RWPE2 (cell line): ENCODE measurements around the gene GIMAP8.

Source experiments
- ATAC-seq: fragments of 200-7000 bp; cut with Tn5 transposase; 3 replicates; pipeline ENCODE4 v1.9.1; 2021; ENCODE audit warnings: low read depth
- DNase-seq: peaks from one replicate; pipeline ENCODE4 v3.0.0-alpha.2; 2020; ENCODE audit warnings: low spot score
- H3K27ac ChIP-seq: fragments of 450-650 bp; 2 replicates; pipeline ENCODE4 v1.5.1; 2017; ENCODE audit warnings: mild to moderate bottlenecking; ENCODE audit not compliant: poor library complexity, severe bottlenecking
- H3K27me3 ChIP-seq: fragments of 250-450 bp; sonication (Bioruptor Pico); 2 replicates; pipeline ENCODE4 v1.5.1; 2021; ENCODE audit warnings: mild to moderate bottlenecking, moderate library complexity; ENCODE audit not compliant: insufficient read depth, poor library complexity, severe bottlenecking
- H3K36me3 ChIP-seq: fragments of 250-450 bp; sonication (Bioruptor Pico); 2 replicates; pipeline ENCODE4 v1.5.1; 2020; ENCODE audit warnings: low read depth, mild to moderate bottlenecking, moderate library complexity
- H3K4me1 ChIP-seq: fragments of 250-450 bp; sonication (Bioruptor Pico); 2 replicates; pipeline ENCODE4 v1.5.1; 2021; ENCODE audit warnings: mild to moderate bottlenecking, moderate library complexity; ENCODE audit not compliant: insufficient read depth, poor library complexity, severe bottlenecking
- H3K4me3 ChIP-seq: fragments of 250-450 bp; sonication (Bioruptor Pico); 2 replicates; pipeline ENCODE4 v1.5.1; 2021; ENCODE audit warnings: mild to moderate bottlenecking, moderate library complexity; ENCODE audit not compliant: severe bottlenecking
- H3K9me3 ChIP-seq: fragments of 250-450 bp; sonication (Bioruptor Pico); 2 replicates; pipeline ENCODE4 v1.5.1; 2021; ENCODE audit warnings: mild to moderate bottlenecking, moderate library complexity; ENCODE audit not compliant: severe bottlenecking
- TF ChIP-seq, protein P1 (sequence below): fragments of 450-650 bp; IDR thresholded peaks from one replicate; pipeline ENCODE4 v1.5.1; 2017; ENCODE audit warnings: mild to moderate bottlenecking, moderate library complexity; ENCODE audit not compliant: poor library complexity, severe bottlenecking

GIMAP8 gene

DNA sequence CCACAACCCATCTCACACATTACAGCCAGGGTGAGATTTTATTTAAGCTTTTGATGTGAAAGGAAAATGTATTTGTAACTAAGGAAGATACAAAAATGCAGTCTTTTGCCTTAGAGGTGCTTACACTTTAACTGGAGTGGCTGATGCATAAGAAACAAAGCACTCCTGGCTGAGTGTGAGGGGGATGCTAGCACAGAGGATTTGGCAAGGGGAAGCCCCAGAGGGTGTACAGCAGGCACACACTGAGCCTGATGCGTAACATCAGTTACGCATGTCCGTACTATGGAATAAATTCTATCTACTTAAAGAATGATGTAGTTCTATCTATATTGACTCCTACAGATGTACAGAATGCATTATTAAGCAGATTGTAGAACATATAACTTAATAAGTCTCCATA lies 17.8 kb downstream of the GIMAP8 start:
- no peak for ATAC-seq
- DNase-seq = no peak
- Histone ChIP-seq H3K36me3 (no peaks in the 10 kb centered on the region), H3K27me3 (peaks cover 3% of the 10 kb centered on the region), H3K4me1 (no peaks in the 10 kb centered on the region), H3K9me3 (peaks cover 2% of the 10 kb centered on the region), H3K27ac (no peak overlapping the region), H3K4me3 (no peak overlapping the region)
- TF ChIP-seq, protein P1, sequence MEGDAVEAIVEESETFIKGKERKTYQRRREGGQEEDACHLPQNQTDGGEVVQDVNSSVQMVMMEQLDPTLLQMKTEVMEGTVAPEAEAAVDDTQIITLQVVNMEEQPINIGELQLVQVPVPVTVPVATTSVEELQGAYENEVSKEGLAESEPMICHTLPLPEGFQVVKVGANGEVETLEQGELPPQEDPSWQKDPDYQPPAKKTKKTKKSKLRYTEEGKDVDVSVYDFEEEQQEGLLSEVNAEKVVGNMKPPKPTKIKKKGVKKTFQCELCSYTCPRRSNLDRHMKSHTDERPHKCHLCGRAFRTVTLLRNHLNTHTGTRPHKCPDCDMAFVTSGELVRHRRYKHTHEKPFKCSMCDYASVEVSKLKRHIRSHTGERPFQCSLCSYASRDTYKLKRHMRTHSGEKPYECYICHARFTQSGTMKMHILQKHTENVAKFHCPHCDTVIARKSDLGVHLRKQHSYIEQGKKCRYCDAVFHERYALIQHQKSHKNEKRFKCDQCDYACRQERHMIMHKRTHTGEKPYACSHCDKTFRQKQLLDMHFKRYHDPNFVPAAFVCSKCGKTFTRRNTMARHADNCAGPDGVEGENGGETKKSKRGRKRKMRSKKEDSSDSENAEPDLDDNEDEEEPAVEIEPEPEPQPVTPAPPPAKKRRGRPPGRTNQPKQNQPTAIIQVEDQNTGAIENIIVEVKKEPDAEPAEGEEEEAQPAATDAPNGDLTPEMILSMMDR = no peak

DNA sequence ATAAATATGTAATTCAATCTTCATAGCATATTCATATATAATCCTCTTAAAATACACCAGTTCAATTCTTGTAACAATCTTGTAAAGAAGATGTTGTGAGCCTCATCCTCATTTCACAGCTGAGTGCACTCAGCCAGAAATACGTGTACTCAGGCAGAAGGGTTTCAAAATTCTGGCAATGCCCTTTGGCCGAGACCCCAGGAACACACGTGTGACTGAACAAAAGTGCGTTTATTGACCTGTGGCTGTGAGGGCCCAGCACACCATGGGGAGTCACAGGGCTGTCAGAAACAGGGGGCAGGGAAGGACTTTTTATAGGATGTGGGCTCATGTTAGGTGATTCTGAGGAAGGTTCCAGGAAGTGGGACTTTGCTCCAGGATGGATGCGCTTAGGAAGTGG lies 21.5 kb downstream of the GIMAP8 start:
- DNase-seq (no peak), ATAC-seq (no peak)
- H3K27me3 ChIP-seq = peaks cover 3% of the 10 kb centered on the region
- no peak overlapping the region for H3K27ac ChIP-seq
- no peaks in the 10 kb centered on the region for H3K36me3 ChIP-seq
- no peaks in the 10 kb centered on the region for H3K4me1 ChIP-seq
- TF ChIP-seq, protein P1 = no peak
- no peak overlapping the region for H3K4me3 ChIP-seq
- H3K9me3 ChIP-seq = no peaks in the 10 kb centered on the region

DNA sequence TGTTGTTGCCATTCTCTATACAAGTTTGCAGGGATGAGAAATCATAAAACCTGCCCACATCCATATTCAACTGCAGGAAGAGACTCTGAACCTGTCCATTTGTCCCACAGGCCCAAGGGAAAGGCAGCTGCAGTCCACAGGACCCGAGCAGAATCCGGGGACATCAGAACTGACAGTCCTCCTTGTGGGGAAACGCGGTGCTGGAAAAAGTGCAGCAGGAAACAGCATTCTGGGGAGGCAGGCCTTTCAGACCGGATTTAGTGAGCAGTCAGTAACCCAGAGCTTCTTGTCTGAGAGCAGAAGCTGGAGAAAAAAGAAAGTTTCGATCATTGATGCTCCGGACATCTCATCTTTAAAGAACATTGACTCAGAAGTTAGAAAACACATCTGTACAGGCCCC lies 23.5 kb downstream of the GIMAP8 start:
- Histone ChIP-seq H3K36me3 (no peaks in the 10 kb centered on the region), H3K27me3 (no peaks in the 10 kb centered on the region), H3K27ac (no peak overlapping the region), H3K4me3 (no peak overlapping the region), H3K4me1 (peaks cover 4% of the 10 kb centered on the region), H3K9me3 (no peaks in the 10 kb centered on the region)
- no peak for DNase-seq
- no peak for ATAC-seq
- TF ChIP-seq, protein P1 = no peak

- Histone ChIP-seq H3K27ac (no peak overlapping the region), H3K36me3 (no peaks in the 10 kb centered on the region), H3K4me3 (no peak overlapping the region), H3K27me3 (no peaks in the 10 kb centered on the region), H3K9me3 (no peaks in the 10 kb centered on the region), H3K4me1 (peaks cover 6% of the 10 kb centered on the region)
- ATAC-seq = no peak
- DNase-seq = no peak
- TF ChIP-seq, protein P1 = no peak
These were observed 25.9 kb downstream of the GIMAP8 start for GRCh38 chr7:150476285-150476684.

- Histone ChIP-seq H3K36me3 (no peaks in the 10 kb centered on the region), H3K9me3 (no peaks in the 10 kb centered on the region), H3K4me1 (peaks cover 6% of the 10 kb centered on the region), H3K27me3 (no peaks in the 10 kb centered on the region), H3K27ac (no peak overlapping the region), H3K4me3 (no peak overlapping the region)
- ATAC-seq (no peak), DNase-seq (no peak)
- TF ChIP-seq, protein P1 = no peak
These were observed 26.6 kb downstream of the GIMAP8 start for GRCh38 chr7:150476819-150477631.
